Neural progenitor cell (in vitro differentiated cells): ENCODE measurements around the gene FPR2. TPM values are rescaled to one million over a fixed set of nuclear protein-coding genes. Genes with fewer than 3 reads are reported as not detected.

Experiments
- DNase-seq: peaks from one replicate; pipeline ENCODE4 v3.0.0-alpha.2; 2016; ENCODE audit warnings: low spot score
- H2AFZ ChIP-seq: fragments of 200-600 bp; sonication (generic); replicated peaks from 2 replicates; pipeline ENCODE4 v1.6.1; 2016; ENCODE audit warnings: antibody characterized with exemption
- H3F3A ChIP-seq: fragments of 200-600 bp; sonication (generic); 2 replicates; pipeline ENCODE4 v1.6.1; 2016; ENCODE audit warnings: antibody characterized with exemption, low read depth
- H3K27ac ChIP-seq: fragments of 200-600 bp; sonication (generic); 2 replicates; pipeline ENCODE4 v1.5.1; 2016; ENCODE audit warnings: mild to moderate bottlenecking
- H3K27me3 ChIP-seq: fragments of 200-600 bp; sonication (generic); 2 replicates; pipeline ENCODE4 v1.6.1; 2016; ENCODE audit warnings: mild to moderate bottlenecking, moderate library complexity
- H3K36me3 ChIP-seq: fragments of 200-600 bp; sonication (generic); 2 replicates; pipeline ENCODE4 v1.5.1; 2016
- H3K4me1 ChIP-seq: fragments of 200-600 bp; sonication (generic); 2 replicates; pipeline ENCODE4 v1.6.1; 2016; ENCODE audit warnings: mixed run types
- H3K4me2 ChIP-seq: fragments of 200-600 bp; sonication (generic); 2 replicates; pipeline ENCODE4 v1.6.1; 2016
- H3K4me3 ChIP-seq: fragments of 200-600 bp; sonication (generic); 2 replicates; pipeline ENCODE4 v1.5.1; 2016
- H3K79me2 ChIP-seq: fragments of 200-600 bp; sonication (generic); 2 replicates; pipeline ENCODE4 v1.6.1; 2016; ENCODE audit warnings: low read depth
- H3K9ac ChIP-seq: fragments of 200-600 bp; sonication (generic); 2 replicates; pipeline ENCODE4 v1.6.1; 2016
- H3K9me3 ChIP-seq: fragments of 200-600 bp; sonication (generic); 2 replicates; pipeline ENCODE4 v1.5.1; 2016; ENCODE audit warnings: low read depth
- H4K20me1 ChIP-seq: fragments of 200-600 bp; sonication (generic); 2 replicates; pipeline ENCODE4 v1.6.1; 2016; ENCODE audit warnings: low read depth
- H3K27ac Mint-ChIP-seq: 3 replicates; pipeline ENCODE4 v1.8.0; 2021; ENCODE audit warnings: mixed read lengths
- H3K27me3 Mint-ChIP-seq: 2 replicates; pipeline ENCODE4 v1.8.0; 2022; ENCODE audit warnings: low read depth, mild to moderate bottlenecking, inconsistent platforms, moderate library complexity, mixed read lengths; ENCODE audit not compliant: insufficient read depth
- H3K36me3 Mint-ChIP-seq: 3 replicates; pipeline ENCODE4 v1.8.0; 2021; ENCODE audit warnings: mixed read lengths
- H3K4me1 Mint-ChIP-seq: 3 replicates; pipeline ENCODE4 v1.8.0; 2021; ENCODE audit warnings: mixed read lengths
- H3K4me3 Mint-ChIP-seq: 3 replicates; pipeline ENCODE4 v1.8.0; 2021; ENCODE audit warnings: mild to moderate bottlenecking, moderate library complexity, mixed read lengths
- H3K9me3 Mint-ChIP-seq: 3 replicates; pipeline ENCODE4 v1.8.0; 2020; ENCODE audit warnings: mixed read lengths
- EZH2 ChIP-seq: fragments of 200-600 bp; sonication (generic); IDR thresholded peaks from 2 replicates; pipeline ENCODE4 v1.6.1; 2017; ENCODE audit warnings: antibody characterized with exemption, mild to moderate bottlenecking, moderate library complexity
- EZH2phosphoT487 ChIP-seq: fragments of 200-600 bp; sonication (generic); IDR thresholded peaks from 2 replicates; pipeline ENCODE4 v1.6.1; 2017; ENCODE audit warnings: antibody characterized with exemption
- total RNA-seq: library from RNA; depleted of rRNA; stranded (reverse); fragments of >200 nt; gene quantifications from 2 replicates; pipeline ENCODE4 v1.2.3, GENCODE V29; 2015; ENCODE audit warnings: low replicate concordance
- TF ChIP-seq, protein P1 (sequence below): fragments of 200-600 bp; sonication (generic); IDR thresholded peaks from 2 replicates; pipeline ENCODE4 v1.5.1; 2017; ENCODE audit warnings: antibody characterized with exemption, mild to moderate bottlenecking

FPR2 gene
- total RNA-seq, 1 donor from 2014 or later = not detected

DNA sequence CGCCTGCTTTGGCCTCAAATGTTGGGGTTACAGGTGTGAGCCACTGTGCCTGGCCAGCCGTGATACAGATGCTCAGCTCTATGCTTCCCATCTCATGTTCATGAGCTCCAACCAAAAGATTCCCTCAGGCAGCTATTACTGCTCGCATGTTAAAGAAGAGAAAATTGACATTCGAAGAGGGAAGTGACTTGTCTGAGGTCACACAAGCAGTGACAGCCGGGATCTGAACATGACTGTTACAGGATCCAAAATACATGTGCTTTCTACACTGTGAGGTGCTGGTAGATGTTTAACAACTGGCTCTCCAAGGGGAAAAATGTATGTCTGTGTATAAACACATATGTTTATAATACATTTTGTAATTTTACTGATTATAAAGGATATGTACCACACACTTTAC is 20.6 kb upstream of the FPR2 start:
- Histone ChIP-seq H3K79me2 (no peaks in the 10 kb centered on the region), H3K4me1 (no peaks in the 10 kb centered on the region), H3K9me3 (peaks cover 4% of the 10 kb centered on the region), H3K4me2 (no peak overlapping the region), H3K27me3 (no peaks in the 10 kb centered on the region), H3K36me3 (no peaks in the 10 kb centered on the region), H3F3A (no peaks in the 10 kb centered on the region), H3K9ac (no peak overlapping the region), H3K27ac (no peak overlapping the region), H2AFZ (no peak overlapping the region), H4K20me1 (no peaks in the 10 kb centered on the region), H3K4me3 (no peak overlapping the region)
- H3K4me1 Mint-ChIP-seq = no peaks in the 10 kb centered on the region
- H3K27me3 Mint-ChIP-seq = no peaks in the 10 kb centered on the region
- TF ChIP-seq, protein P1, sequence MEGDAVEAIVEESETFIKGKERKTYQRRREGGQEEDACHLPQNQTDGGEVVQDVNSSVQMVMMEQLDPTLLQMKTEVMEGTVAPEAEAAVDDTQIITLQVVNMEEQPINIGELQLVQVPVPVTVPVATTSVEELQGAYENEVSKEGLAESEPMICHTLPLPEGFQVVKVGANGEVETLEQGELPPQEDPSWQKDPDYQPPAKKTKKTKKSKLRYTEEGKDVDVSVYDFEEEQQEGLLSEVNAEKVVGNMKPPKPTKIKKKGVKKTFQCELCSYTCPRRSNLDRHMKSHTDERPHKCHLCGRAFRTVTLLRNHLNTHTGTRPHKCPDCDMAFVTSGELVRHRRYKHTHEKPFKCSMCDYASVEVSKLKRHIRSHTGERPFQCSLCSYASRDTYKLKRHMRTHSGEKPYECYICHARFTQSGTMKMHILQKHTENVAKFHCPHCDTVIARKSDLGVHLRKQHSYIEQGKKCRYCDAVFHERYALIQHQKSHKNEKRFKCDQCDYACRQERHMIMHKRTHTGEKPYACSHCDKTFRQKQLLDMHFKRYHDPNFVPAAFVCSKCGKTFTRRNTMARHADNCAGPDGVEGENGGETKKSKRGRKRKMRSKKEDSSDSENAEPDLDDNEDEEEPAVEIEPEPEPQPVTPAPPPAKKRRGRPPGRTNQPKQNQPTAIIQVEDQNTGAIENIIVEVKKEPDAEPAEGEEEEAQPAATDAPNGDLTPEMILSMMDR = no peak
- TF ChIP-seq EZH2 = no peak
- no peak for TF ChIP-seq EZH2phosphoT487
- H3K9me3 Mint-ChIP-seq = peaks cover under 1% of the 10 kb centered on the region
- H3K36me3 Mint-ChIP-seq = no peaks in the 10 kb centered on the region
- H3K4me3 Mint-ChIP-seq = no peak overlapping the region
- no peak for DNase-seq
- no peak overlapping the region for H3K27ac Mint-ChIP-seq

DNA sequence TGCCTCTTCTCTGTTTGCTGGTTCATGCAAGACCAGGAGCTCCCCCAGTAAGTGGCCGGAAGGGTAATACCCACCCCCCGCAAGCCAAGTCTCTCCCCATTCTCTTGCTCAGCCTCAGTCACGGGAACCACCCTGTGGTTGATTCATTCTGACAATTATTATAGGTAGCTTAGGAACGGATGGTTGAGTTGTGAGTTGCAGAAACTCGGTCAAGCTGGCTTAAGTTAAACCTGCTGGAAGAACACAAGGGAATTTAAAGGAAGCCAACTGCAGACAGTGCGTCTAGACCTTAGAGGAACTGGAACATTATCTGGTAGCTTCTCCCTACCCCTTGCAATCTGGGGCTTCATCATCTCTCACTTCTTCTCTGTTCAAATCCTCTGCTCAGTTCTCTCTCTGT is 18.2 kb upstream of the FPR2 start:
- no peak overlapping the region for H3K27ac Mint-ChIP-seq
- DNase-seq = no peak

GRCh38 chr19:51743405-51743804 is 17.6 kb upstream of the FPR2 start:
- Mint-ChIP-seq H3K27me3 (no peaks in the 10 kb centered on the region), H3K4me3 (no peak overlapping the region), H3K36me3 (no peaks in the 10 kb centered on the region), H3K9me3 (peaks cover 12% of the 10 kb centered on the region), H3K4me1 (no peaks in the 10 kb centered on the region), H3K27ac (no peak overlapping the region)
- H3K4me1 ChIP-seq = no peaks in the 10 kb centered on the region
- H3K4me2 ChIP-seq = no peak overlapping the region
- no peak for DNase-seq
- H3K36me3 ChIP-seq = no peaks in the 10 kb centered on the region
- H3K4me3 ChIP-seq = no peak overlapping the region
- H3K27me3 ChIP-seq = no peaks in the 10 kb centered on the region
- no peaks in the 10 kb centered on the region for H3F3A ChIP-seq
- H3K27ac ChIP-seq = no peak overlapping the region
- H3K9ac ChIP-seq = no peak overlapping the region
- H2AFZ ChIP-seq = no peak overlapping the region
- no peaks in the 10 kb centered on the region for H4K20me1 ChIP-seq
- no peaks in the 10 kb centered on the region for H3K79me2 ChIP-seq
- H3K9me3 ChIP-seq = peaks cover 4% of the 10 kb centered on the region
- no peak for TF ChIP-seq EZH2
- no peak for TF ChIP-seq EZH2phosphoT487
- TF ChIP-seq, protein P1 = no peak

More for the DNA sequence above, 18.2 kb upstream of the FPR2 start:
- Mint-ChIP-seq H3K27me3 (no peaks in the 10 kb centered on the region), H3K9me3 (peaks cover 10% of the 10 kb centered on the region), H3K4me3 (no peak overlapping the region), H3K36me3 (no peaks in the 10 kb centered on the region), H3K4me1 (no peaks in the 10 kb centered on the region)
- Histone ChIP-seq H3F3A (no peaks in the 10 kb centered on the region), H3K79me2 (no peaks in the 10 kb centered on the region), H4K20me1 (no peaks in the 10 kb centered on the region), H3K4me2 (no peak overlapping the region), H3K27me3 (no peaks in the 10 kb centered on the region), H3K4me3 (no peak overlapping the region), H3K9me3 (peaks cover 4% of the 10 kb centered on the region), H3K4me1 (no peaks in the 10 kb centered on the region), H3K36me3 (no peaks in the 10 kb centered on the region), H2AFZ (no peak overlapping the region), H3K9ac (no peak overlapping the region), H3K27ac (no peak overlapping the region)
- TF ChIP-seq, protein P1 = no peak
- TF ChIP-seq EZH2 (no peak), EZH2phosphoT487 (no peak)
